C4-2B (cell line): ENCODE data around the gene RGMB.

ENCODE experiments used
- CTCF ChIP-seq: fragments of 450-650 bp; conservative IDR thresholded peaks from 2 replicates; pipeline ENCODE4 v1.5.1; 2017; ENCODE audit warnings: mild to moderate bottlenecking
- ZFX ChIP-seq: fragments of 450-650 bp; IDR thresholded peaks from 2 replicates; pipeline ENCODE4 v1.6.1; 2017

- TF ChIP-seq CTCF (no peak), ZFX (no peak)
Measured at GRCh38 chr5:98781520-98781919, 8.1 kb downstream of the RGMB start.
